ENCODE data around the gene ATP13A3.

The ATP13A3 gene

GRCh38 chr3:194365978-194366490, 120.8 kb downstream of the ATP13A3 start:
- DNase-seq = no peak

DNA sequence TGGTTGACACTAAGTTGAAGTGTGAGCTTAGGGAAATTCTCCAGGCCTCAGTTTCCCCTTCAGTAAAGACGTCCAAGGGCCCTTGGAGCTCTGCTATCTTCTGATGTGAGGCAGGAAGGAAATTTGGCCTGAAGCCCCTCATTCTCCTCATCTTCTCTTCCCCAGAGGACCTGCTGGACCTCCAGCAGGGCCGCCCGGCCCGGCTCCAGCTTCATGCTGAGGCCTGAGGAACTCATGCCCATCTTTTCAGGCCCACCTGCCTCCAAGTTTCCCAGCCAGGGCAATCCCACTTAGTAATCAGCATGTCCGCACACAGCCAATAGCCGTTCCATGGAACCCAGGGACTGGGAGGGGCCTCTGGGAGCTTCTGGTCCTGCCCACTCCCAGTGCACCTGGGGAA, 121.3 kb downstream of the ATP13A3 start:
- DNase-seq = no peak

- peak; percentile 84 for DNase-seq
Observed at GRCh38 chr3:194364652-194365434, 122.0 kb downstream of the ATP13A3 start.

GRCh38 chr3:194364314-194364651, 122.5 kb downstream of the ATP13A3 start:
- no peak for DNase-seq

DNA sequence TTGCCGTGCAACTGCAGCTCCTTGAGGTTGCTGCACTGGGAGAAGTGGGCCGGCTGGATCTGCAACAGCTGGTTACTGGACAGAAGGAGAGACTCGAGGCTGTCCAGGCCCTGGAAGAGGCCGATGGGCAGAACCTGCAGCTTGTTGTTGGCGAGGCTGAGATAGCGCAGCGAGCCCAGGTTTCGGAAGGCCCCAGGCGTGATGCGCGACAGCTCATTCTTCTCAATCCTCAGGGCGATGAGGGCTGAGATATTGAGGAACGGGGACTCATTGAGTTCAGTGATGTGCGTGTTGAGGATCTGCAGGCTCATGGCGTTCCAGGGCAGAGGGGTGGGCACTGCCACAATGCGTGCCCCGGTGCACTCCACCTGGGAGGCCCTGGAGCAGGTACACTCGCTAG, 126.2 kb downstream of the ATP13A3 start:
- no peak for DNase-seq

DNA sequence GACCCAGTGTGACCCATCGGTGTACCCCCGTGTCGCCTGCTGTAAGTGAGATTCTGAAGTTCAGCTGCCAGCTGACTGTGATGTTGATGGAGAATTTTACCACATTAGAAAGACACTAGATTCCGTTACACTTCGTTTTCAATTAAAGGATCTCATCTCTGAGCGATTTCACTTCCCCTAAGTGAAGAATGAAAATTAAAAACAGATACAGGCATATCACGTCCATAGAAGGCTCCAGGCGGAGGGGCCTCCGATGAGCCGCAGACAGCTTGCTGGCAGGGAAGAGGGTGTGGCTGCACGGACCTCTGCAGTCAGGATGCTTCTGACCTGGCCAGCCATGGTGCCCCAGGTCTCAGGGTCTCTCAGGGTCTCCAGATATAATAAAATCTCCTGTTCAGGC, 129.1 kb downstream of the ATP13A3 start:
- no peak for DNase-seq

GRCh38 chr3:194355379-194355778, 131.4 kb downstream of the ATP13A3 start:
- DNase-seq = no peak

- DNase-seq = no peak
Observed at GRCh38 chr3:194354315-194354714, 132.5 kb downstream of the ATP13A3 start.
